Measurements from ENCODE around the gene CARNS1.
A peak's percentile ranks its signal among the peaks of the same experiment; 100 is the strongest.
"Not testable (repeated sequence)": the region's sequence is repeated elsewhere in the genome, so short reads cannot be mapped to it uniquely, and the experiment has no call there.

CARNS1 gene

GRCh38 chr11:67458266-67458665, 42.8 kb downstream of the CARNS1 start:
- no peaks in the 10 kb centered on the region for H3K36me3 ChIP-seq (ENCODE audit: control insufficient read depth in 1 of 2, insufficient read depth in 2 of 2, low read length in 2 of 2)
- no peaks in the 10 kb centered on the region for H3K4me1 ChIP-seq (ENCODE audit: control insufficient read depth in 1 of 2, insufficient read depth in 2 of 2, low read length in 2 of 2)
- no peaks in the 10 kb centered on the region for H3K27me3 ChIP-seq (ENCODE audit: low read depth, low read length)
- H3K9me3 ChIP-seq (ENCODE audit: control insufficient read depth in 1 of 2, low read length in 2 of 2) = no peaks in the 10 kb centered on the region
- H3K27ac ChIP-seq (ENCODE audit: low read length) = no peak overlapping the region
- H3K4me3 ChIP-seq (ENCODE audit: low read depth in 1 of 2, low read length in 2 of 2) = no peak overlapping the region

- H3K36me3 ChIP-seq (ENCODE audit: control insufficient read depth in 1 of 2, insufficient read depth in 2 of 2, low read length in 2 of 2) = no peaks in the 10 kb centered on the region
- H3K27me3 ChIP-seq (ENCODE audit: low read depth, low read length) = no peaks in the 10 kb centered on the region
- no peak overlapping the region for H3K27ac ChIP-seq (ENCODE audit: low read length)
- no peak overlapping the region for H3K4me3 ChIP-seq (ENCODE audit: low read depth in 1 of 2, low read length in 2 of 2)
- no peaks in the 10 kb centered on the region for H3K9me3 ChIP-seq (ENCODE audit: control insufficient read depth in 1 of 2, low read length in 2 of 2)
- H3K4me1 ChIP-seq (ENCODE audit: control insufficient read depth in 1 of 2, insufficient read depth in 2 of 2, low read length in 2 of 2) = peaks cover 5 to 31% of the 10 kb centered on the region in 2 donors
Observed at GRCh38 chr11:67463186-67463585, 47.7 kb downstream of the CARNS1 start.

- Histone ChIP-seq H3K9me3 (ENCODE audit: control insufficient read depth in 1 of 2, low read length in 2 of 2) (no peaks in the 10 kb centered on the region), H3K27me3 (ENCODE audit: low read depth, low read length) (no peaks in the 10 kb centered on the region), H3K27ac (ENCODE audit: low read length) (peak overlapping the region; percentile 74), H3K4me3 (ENCODE audit: low read depth in 1 of 2, low read length in 2 of 2) (peak overlapping the region; percentile 64 to 65), H3K4me1 (ENCODE audit: control insufficient read depth in 1 of 2, insufficient read depth in 2 of 2, low read length in 2 of 2) (peaks cover 6 to 33% of the 10 kb centered on the region in 2 donors), H3K36me3 (ENCODE audit: control insufficient read depth in 1 of 2, insufficient read depth in 2 of 2, low read length in 2 of 2) (no peaks in the 10 kb centered on the region)
Observed at GRCh38 chr11:67463680-67464410, 48.4 kb downstream of the CARNS1 start.

- H3K4me1 ChIP-seq (ENCODE audit: control insufficient read depth in 1 of 2, insufficient read depth in 2 of 2, low read length in 2 of 2) = peaks cover 6 to 34% of the 10 kb centered on the region in 2 donors
- no peaks in the 10 kb centered on the region for H3K27me3 ChIP-seq (ENCODE audit: low read depth, low read length)
- peak overlapping the region; percentile 89 for H3K27ac ChIP-seq (ENCODE audit: low read length)
- H3K4me3 ChIP-seq (ENCODE audit: low read depth in 1 of 2, low read length in 2 of 2) = peak overlapping the region; percentile 64 to 65
- no peaks in the 10 kb centered on the region for H3K36me3 ChIP-seq (ENCODE audit: control insufficient read depth in 1 of 2, insufficient read depth in 2 of 2, low read length in 2 of 2)
- no peaks in the 10 kb centered on the region for H3K9me3 ChIP-seq (ENCODE audit: control insufficient read depth in 1 of 2, low read length in 2 of 2)
Observed at GRCh38 chr11:67464411-67465188, 49.1 kb downstream of the CARNS1 start.

- H3K4me1 ChIP-seq (ENCODE audit: control insufficient read depth in 1 of 2, insufficient read depth in 2 of 2, low read length in 2 of 2) = peaks cover 6 to 36% of the 10 kb centered on the region in 2 donors
Observed at GRCh38 chr11:67465189-67465510, 49.7 kb downstream of the CARNS1 start.

GRCh38 chr11:67465530-67465929, 50.1 kb downstream of the CARNS1 start:
- H3K36me3 ChIP-seq (ENCODE audit: control insufficient read depth in 1 of 2, insufficient read depth in 2 of 2, low read length in 2 of 2); H3K27ac ChIP-seq (ENCODE audit: low read length); H3K9me3 ChIP-seq (ENCODE audit: control insufficient read depth in 1 of 2, low read length in 2 of 2); H3K27me3 ChIP-seq (ENCODE audit: low read depth, low read length): not testable (repeated sequence)
- peaks cover 6 to 36% of the 10 kb centered on the region in 2 donors for H3K4me1 ChIP-seq (ENCODE audit: control insufficient read depth in 1 of 2, insufficient read depth in 2 of 2, low read length in 2 of 2)
- H3K4me3 ChIP-seq (ENCODE audit: low read depth in 1 of 2, low read length in 2 of 2) = peak overlapping the region; percentile 64 to 65

More at GRCh38 chr11:67465189-67465510, 49.7 kb downstream of the CARNS1 start:
- H3K4me3 ChIP-seq (ENCODE audit: low read depth in 1 of 2, low read length in 2 of 2) = peak overlapping the region; percentile 64 to 65
- H3K27ac ChIP-seq (ENCODE audit: low read length) = peak overlapping the region; percentile 89
- H3K27me3 ChIP-seq (ENCODE audit: low read depth, low read length) = no peaks in the 10 kb centered on the region
- no peaks in the 10 kb centered on the region for H3K9me3 ChIP-seq (ENCODE audit: control insufficient read depth in 1 of 2, low read length in 2 of 2)
- H3K36me3 ChIP-seq (ENCODE audit: control insufficient read depth in 1 of 2, insufficient read depth in 2 of 2, low read length in 2 of 2) = no peaks in the 10 kb centered on the region

GRCh38 chr11:67466367-67466766, 50.9 kb downstream of the CARNS1 start:
- Histone ChIP-seq H3K36me3 (ENCODE audit: control insufficient read depth in 1 of 2, insufficient read depth in 2 of 2, low read length in 2 of 2) (no peaks in the 10 kb centered on the region), H3K27ac (ENCODE audit: low read length) (no peak overlapping the region), H3K9me3 (ENCODE audit: control insufficient read depth in 1 of 2, low read length in 2 of 2) (no peaks in the 10 kb centered on the region), H3K27me3 (ENCODE audit: low read depth, low read length) (no peaks in the 10 kb centered on the region), H3K4me1 (ENCODE audit: control insufficient read depth in 1 of 2, insufficient read depth in 2 of 2, low read length in 2 of 2) (peaks cover 6 to 36% of the 10 kb centered on the region in 2 donors), H3K4me3 (ENCODE audit: low read depth in 1 of 2, low read length in 2 of 2) (no peak overlapping the region)

- Histone ChIP-seq H3K27ac (ENCODE audit: low read length) (peak overlapping the region; percentile 84), H3K9me3 (ENCODE audit: control insufficient read depth in 1 of 2, low read length in 2 of 2) (no peaks in the 10 kb centered on the region), H3K27me3 (ENCODE audit: low read depth, low read length) (no peaks in the 10 kb centered on the region), H3K36me3 (ENCODE audit: control insufficient read depth in 1 of 2, insufficient read depth in 2 of 2, low read length in 2 of 2) (no peaks in the 10 kb centered on the region), H3K4me1 (ENCODE audit: control insufficient read depth in 1 of 2, insufficient read depth in 2 of 2, low read length in 2 of 2) (peaks cover 6 to 36% of the 10 kb centered on the region in 2 donors), H3K4me3 (ENCODE audit: low read depth in 1 of 2, low read length in 2 of 2) (no peak overlapping the region)
Observed at GRCh38 chr11:67466962-67467771, 51.7 kb downstream of the CARNS1 start.

- Histone ChIP-seq H3K9me3 (ENCODE audit: control insufficient read depth in 1 of 2, low read length in 2 of 2) (no peaks in the 10 kb centered on the region), H3K4me3 (ENCODE audit: low read depth in 1 of 2, low read length in 2 of 2) (peak overlapping the region; percentile 77 to 85), H3K4me1 (ENCODE audit: control insufficient read depth in 1 of 2, insufficient read depth in 2 of 2, low read length in 2 of 2) (peaks cover 6 to 36% of the 10 kb centered on the region in 2 donors), H3K27me3 (ENCODE audit: low read depth, low read length) (no peaks in the 10 kb centered on the region), H3K27ac (ENCODE audit: low read length) (peak overlapping the region; percentile 84), H3K36me3 (ENCODE audit: control insufficient read depth in 1 of 2, insufficient read depth in 2 of 2, low read length in 2 of 2) (no peaks in the 10 kb centered on the region)
Observed at GRCh38 chr11:67468056-67468455, 52.6 kb downstream of the CARNS1 start.

GRCh38 chr11:67468456-67468758, 52.9 kb downstream of the CARNS1 start:
- Histone ChIP-seq H3K36me3 (ENCODE audit: control insufficient read depth in 1 of 2, insufficient read depth in 2 of 2, low read length in 2 of 2) (no peaks in the 10 kb centered on the region), H3K9me3 (ENCODE audit: control insufficient read depth in 1 of 2, low read length in 2 of 2) (no peaks in the 10 kb centered on the region), H3K27ac (ENCODE audit: low read length) (peak overlapping the region; percentile 84), H3K27me3 (ENCODE audit: low read depth, low read length) (no peaks in the 10 kb centered on the region), H3K4me1 (ENCODE audit: control insufficient read depth in 1 of 2, insufficient read depth in 2 of 2, low read length in 2 of 2) (peaks cover 6 to 36% of the 10 kb centered on the region in 2 donors), H3K4me3 (ENCODE audit: low read depth in 1 of 2, low read length in 2 of 2) (peak overlapping the region; percentile 77 to 85)

Measured in muscle layer of duodenum (tissue), 2 donors.